Measurements from ENCODE around the gene RFK. TPM values are rescaled to one million over a fixed set of nuclear protein-coding genes. Genes with fewer than 3 reads are reported as not detected.

Gene RFK
- total and polyA plus RNA-seq, 7 donors, result 12.9 to 145 (median 23.5) TPM

GRCh38 chr9:76359365-76359764, 34.9 kb downstream of the RFK start:
- Histone ChIP-seq H3K9me3 (no peaks in the 10 kb centered on the region), H3K27me3 (no peaks in the 10 kb centered on the region), H3K27ac (no peak overlapping the region), H3K4me1 (no peaks in the 10 kb centered on the region), H3K4me3 (no peak overlapping the region), H3K36me3 (no peaks in the 10 kb centered on the region)
- TF ChIP-seq CTCF (IDR thresholded peaks at IDR 0.05), result no peak
- no peak for TF ChIP-seq EP300 (IDR thresholded peaks at IDR 0.05)
- no peak for TF ChIP-seq POLR2A (IDR thresholded peaks at IDR 0.05)
- TF ChIP-seq POLR2AphosphoS5 (IDR thresholded peaks at IDR 0.05), result no peak
- DNase-seq, result no peak
- WGBS, 2 donors, result 94% methylated on average over 4 of the region's 4 CpGs
- intact Hi-C loops (cut with DNase I), result no loop called here

GRCh38 chr9:76358628-76359280, 35.5 kb downstream of the RFK start:
- TF ChIP-seq POLR2A (IDR thresholded peaks at IDR 0.05) (no peak), EP300 (IDR thresholded peaks at IDR 0.05) (no peak), CTCF (IDR thresholded peaks at IDR 0.05) (no peak), POLR2AphosphoS5 (IDR thresholded peaks at IDR 0.05) (no peak)
- WGBS, 2 donors, result 93 to 96% methylated on average over 10 of the region's 10 CpGs
- Histone ChIP-seq H3K27me3 (no peaks in the 10 kb centered on the region), H3K4me3 (no peak overlapping the region), H3K27ac (no peak overlapping the region), H3K9me3 (no peaks in the 10 kb centered on the region), H3K36me3 (no peaks in the 10 kb centered on the region), H3K4me1 (no peaks in the 10 kb centered on the region)
- DNase-seq, result no peak
- intact Hi-C loops (cut with DNase I), result no loop called here

- no peak for DNase-seq
- intact Hi-C loops (cut with DNase I), result no loop called here
- Histone ChIP-seq H3K9me3 (no peaks in the 10 kb centered on the region), H3K4me3 (no peak overlapping the region), H3K27ac (no peak overlapping the region), H3K4me1 (no peaks in the 10 kb centered on the region), H3K27me3 (no peaks in the 10 kb centered on the region), H3K36me3 (no peaks in the 10 kb centered on the region)
- TF ChIP-seq POLR2AphosphoS5 (IDR thresholded peaks at IDR 0.05), result no peak
- TF ChIP-seq EP300 (IDR thresholded peaks at IDR 0.05), result no peak
- TF ChIP-seq CTCF (IDR thresholded peaks at IDR 0.05), result no peak
- no peak for TF ChIP-seq POLR2A (IDR thresholded peaks at IDR 0.05)
- 79 to 89% methylated on average over 1 of the region's 1 CpG for WGBS, 2 donors
These were observed 36.7 kb downstream of the RFK start for GRCh38 chr9:76357555-76357954.

- Histone ChIP-seq H3K36me3 (no peaks in the 10 kb centered on the region), H3K27me3 (no peaks in the 10 kb centered on the region), H3K4me3 (no peak overlapping the region), H3K9me3 (no peaks in the 10 kb centered on the region), H3K4me1 (no peaks in the 10 kb centered on the region), H3K27ac (no peak overlapping the region)
- no peak for TF ChIP-seq POLR2AphosphoS5 (IDR thresholded peaks at IDR 0.05)
- TF ChIP-seq CTCF (IDR thresholded peaks at IDR 0.05), result no peak
- no peak for TF ChIP-seq POLR2A (IDR thresholded peaks at IDR 0.05)
- TF ChIP-seq EP300 (IDR thresholded peaks at IDR 0.05), result no peak
- WGBS, 2 donors, result 88% methylated on average over 6 of the region's 6 CpGs
- intact Hi-C loops (cut with DNase I), result no loop called here
- DNase-seq, result no peak
These were observed 38.3 kb downstream of the RFK start for GRCh38 chr9:76355886-76356285.

GRCh38 chr9:76354221-76354620, 40.0 kb downstream of the RFK start:
- intact Hi-C loops (cut with DNase I), result no loop called here
- Histone ChIP-seq H3K4me3 (no peak overlapping the region), H3K36me3 (no peaks in the 10 kb centered on the region), H3K27ac (no peak overlapping the region), H3K4me1 (no peaks in the 10 kb centered on the region), H3K27me3 (no peaks in the 10 kb centered on the region), H3K9me3 (no peaks in the 10 kb centered on the region)
- no peak for DNase-seq
- no peak for TF ChIP-seq POLR2AphosphoS5 (IDR thresholded peaks at IDR 0.05)
- TF ChIP-seq CTCF (IDR thresholded peaks at IDR 0.05), result no peak
- TF ChIP-seq POLR2A (IDR thresholded peaks at IDR 0.05), result no peak
- no peak for TF ChIP-seq EP300 (IDR thresholded peaks at IDR 0.05)
- 79 to 98% methylated on average over 3 of the region's 3 CpGs for WGBS, 2 donors

All from sigmoid colon (tissue), 7 donors.